Stomach (tissue), 4 donors: ENCODE measurements around the gene SPCS3.

Source experiments
- CTCF ChIP-seq, 7 experiments: fragments of 450-650 bp in 4 of 7; fragments of 200-600 bp in 3 of 7; sonication (generic) in 3 of 7; IDR thresholded peaks; one replicate each; pipeline ENCODE4 v1.5.1; 2016 to 2019; ENCODE audit warnings: antibody characterized with exemption in 7 of 7, control low read depth in 2 of 7, mild to moderate bottlenecking in 1 of 7
- POLR2A ChIP-seq, 4 donors: fragments of 450-650 bp; IDR thresholded peaks; one replicate each; pipeline ENCODE4 v1.6.1; 2016; ENCODE audit warnings: antibody characterized with exemption in 4 of 4, control low read depth in 2 of 4, mild to moderate bottlenecking in 1 of 4, moderate library complexity in 1 of 4

- TF ChIP-seq CTCF (IDR thresholded peaks at IDR 0.05) (no peak), POLR2A (IDR thresholded peaks at IDR 0.05) (peak in 1 of 4 donors; percentile 12)
Measured at GRCh38 chr4:176320340-176320975, 692 bp downstream of the SPCS3 start.
